Measurements from ENCODE around the gene AMFR.
"Not testable (repeated sequence)": the region's sequence is repeated elsewhere in the genome, so short reads cannot be mapped to it uniquely, and the experiment has no call there.

The AMFR gene

GRCh38 chr16:56423584-56424403 is 1.6 kb downstream of the AMFR start:
- DNase-seq: peak; percentile 48 to 58

- DNase-seq: no peak
Measured at GRCh38 chr16:56422896-56423441, 2.4 kb downstream of the AMFR start.

- no peak for DNase-seq
Measured at GRCh38 chr16:56421976-56422669, 3.2 kb downstream of the AMFR start.

GRCh38 chr16:56421313-56421712 is 4.0 kb downstream of the AMFR start:
- no peak for DNase-seq

- DNase-seq: no peak
Measured at GRCh38 chr16:56420613-56421012, 4.7 kb downstream of the AMFR start.

GRCh38 chr16:56419740-56420548 is 5.4 kb downstream of the AMFR start:
- DNase-seq: no peak

- DNase-seq: no peak
Measured at GRCh38 chr16:56417138-56417537, 8.2 kb downstream of the AMFR start.

- no peak for DNase-seq
Measured at GRCh38 chr16:56415875-56416274, 9.5 kb downstream of the AMFR start.

- no peak for DNase-seq
Measured at GRCh38 chr16:56414366-56414765, 11.0 kb downstream of the AMFR start.

GRCh38 chr16:56413381-56413780 is 12.0 kb downstream of the AMFR start:
- no peak for DNase-seq

- DNase-seq: no peak
Measured at GRCh38 chr16:56411624-56412023, 13.7 kb downstream of the AMFR start.

GRCh38 chr16:56411123-56411522 is 14.2 kb downstream of the AMFR start:
- no peak for DNase-seq

GRCh38 chr16:56409195-56409594 is 16.1 kb downstream of the AMFR start:
- no peak for DNase-seq

GRCh38 chr16:56408379-56409098 is 16.8 kb downstream of the AMFR start:
- no peak for DNase-seq

- DNase-seq: no peak
Measured at GRCh38 chr16:56405977-56406672, 19.2 kb downstream of the AMFR start.

- DNase-seq: peak in 1 of 2 experiments; percentile 24
Measured at GRCh38 chr16:56401482-56401881, 23.9 kb downstream of the AMFR start.

GRCh38 chr16:56400458-56400857 is 24.9 kb downstream of the AMFR start:
- no peak for DNase-seq

GRCh38 chr16:56399486-56399885 is 25.9 kb downstream of the AMFR start:
- DNase-seq: no peak

- DNase-seq: no peak
Measured at GRCh38 chr16:56399047-56399446, 26.3 kb downstream of the AMFR start.

GRCh38 chr16:56396724-56397123 is 28.6 kb downstream of the AMFR start:
- not testable (repeated sequence) for DNase-seq

- DNase-seq: no peak
Measured at GRCh38 chr16:56389554-56389953, 35.8 kb downstream of the AMFR start.

GRCh38 chr16:56388209-56388608 is 37.1 kb downstream of the AMFR start:
- DNase-seq: no peak
